Heart left ventricle (tissue), 16 donors: ENCODE data around the gene SORBS1. TPM values are rescaled to one million over a fixed set of nuclear protein-coding genes. Genes with fewer than 3 reads are reported as not detected.

Experiments
- ATAC-seq, 4 donors: fragments of 200-7000 bp; cut with Tn5 transposase; one replicate each; pipeline ENCODE4 v1.9.1; 2020 to 2022; ENCODE audit warnings: moderate library complexity in 4 of 4, mild to moderate bottlenecking in 3 of 4, moderate number of reproducible peaks in 1 of 4
- DNase-seq, 5 donors: peaks; one replicate each; pipeline ENCODE4 v3.0.0-alpha.2; 2020
- H3K27ac ChIP-seq, 12 donors: fragments of 200-600 bp; sonication (generic) in 4 of 12; one replicate each; pipeline versions ENCODE4 v1.5.0 to v1.8.0; 2016 to 2022; ENCODE audit warnings: mild to moderate bottlenecking in 2 of 12
- H3K27me3 ChIP-seq, 9 donors: fragments of 200-600 bp; sonication (generic) in 2 of 9; one replicate each; pipeline versions ENCODE4 v1.5.1 to v1.8.0; 2016 to 2022; ENCODE audit warnings: mild to moderate bottlenecking in 3 of 9
- H3K36me3 ChIP-seq, 9 donors: fragments of 200-600 bp; sonication (generic) in 2 of 9; one replicate each; pipeline versions ENCODE4 v1.5.0 to v1.8.0; 2018 to 2022; ENCODE audit warnings: mild to moderate bottlenecking in 2 of 9
- H3K4me1 ChIP-seq, 12 donors: fragments of 200-600 bp; sonication (generic) in 4 of 12; one replicate each; pipeline versions ENCODE4 v1.5.0 to v1.8.0; 2016 to 2022; ENCODE audit warnings: mild to moderate bottlenecking in 3 of 12
- H3K4me3 ChIP-seq, 12 donors: fragments of 200-600 bp; sonication (generic) in 4 of 12; one replicate each; pipeline versions ENCODE4 v1.5.0 to v1.8.0; 2017 to 2022; ENCODE audit warnings: mild to moderate bottlenecking in 9 of 12, moderate library complexity in 4 of 12
- H3K9me3 ChIP-seq, 12 donors: fragments of 200-600 bp; sonication (generic) in 4 of 12; one replicate each; pipeline versions ENCODE4 v1.5.0 to v1.8.0; 2016 to 2022; ENCODE audit warnings: mild to moderate bottlenecking in 1 of 12
- CTCF ChIP-seq, 12 donors: fragments of 200-600 bp; sonication (generic) in 4 of 12; IDR thresholded peaks; one replicate each; pipeline versions ENCODE4 v1.5.0 to v1.8.0; 2018 to 2022; ENCODE audit warnings: antibody characterized with exemption in 12 of 12, mild to moderate bottlenecking in 5 of 12
- POLR2A ChIP-seq, 2 donors: fragments of 450-650 bp; IDR thresholded peaks; one replicate each; pipeline ENCODE4 v1.6.1; 2017; ENCODE audit warnings: antibody characterized with exemption in 2 of 2, mild to moderate bottlenecking in 2 of 2, moderate library complexity in 2 of 2
- WGBS, 4 donors: extraction: QIAGEN DNeasy Blood & Tissue Kit in 2 of 4; methylation state at CpG; one replicate each; pipeline versions ENCODE4 v1.1.5 to v1.1.7; 2013 to 2018; 5-methylcytosine and 5-hydroxymethylcytosine counted together
- intact Hi-C, 10 donors: fragments of 100-400 bp; cut with DNase I; formaldehyde crosslinking; loops; one replicate each; pipeline versions ENCODE4 v1.11.1 to v1.14.2; 2022
- polyA plus RNA-seq, 2 donors: library from polyadenylated mRNA; stranded (reverse); fragments of 200-250 nt; gene quantifications; one replicate each; pipeline ENCODE4 v1.2.3, GENCODE V29; 2013
- total RNA-seq, 9 donors: library from RNA; depleted of rRNA in 2 of 9; stranded (reverse); fragments of >200 nt in 2 of 9; fragmentation: NEBNext Ultra II Directional in 3 of 9; extraction: Animal tissue kit (Norgen Biotek cat#: 25700) in 3 of 9; gene quantifications; one replicate each; pipeline versions ENCODE4 v1.1.0 to v1.2.4, GENCODE V29; 2016 to 2023
- donor health status: ischemic (EF 13 %, LVEDD 7.1; RV severe dilation, severe dysfunction).
- donor health status: healthy with polysubstance abuse.
- donor health status: DM: no; HTN: yes; CAD: no.
- donor health status: DM: no; HTN: no; CAD: no.
- donor health status: ischemic (EF 25% LVEDD 6.9; RV normal size, moderate dysfunction).
- donor health status: ischemic (EF 25% LVEDD 5.7; RV mildly dilated, moderate dysfunction).
- donor health status: healthy.
- donor health status: DM: yes; HTN: yes; CAD: no.
- donor health status: ischemic (EF 35%, LVEDD 5.7; RV mildly dilated, moderate dysfunction).
- donor health status: nonischemic (EF 11% LVEDD 7.7; RV severe dilation, severe dysfunction).
- donor health status: DM: yes; HTN: yes; CAD: no.
- donor health status: PGD.
- donor health status: ischemic (EF 29% LVEDD 5.4; RV normal size, mild dysfunction).
- donor health status: nonischemic (EF 23%, LVEDD 6.1; RV moderate dilation, normal function).

SORBS1 gene
- total and polyA plus RNA-seq, 11 donors, result 355 to 1,440 (median 886) TPM

- Histone ChIP-seq H3K9me3 (no peaks in the 10 kb centered on the region), H3K27me3 (no peaks in the 10 kb centered on the region), H3K27ac (peak overlapping the region in 7 of 12 donors; percentile 10 to 91 (median 23)), H3K4me1 (peaks cover 0 to 91% (median 53%) of the 10 kb centered on the region in 12 donors), H3K36me3 (no peaks in the 10 kb centered on the region), H3K4me3 (no peak overlapping the region)
- ATAC-seq (no peak), DNase-seq (no peak)
- WGBS, 4 donors, result 87 to 91% (median 88%) methylated on average over 7 of the region's 7 CpGs
- TF ChIP-seq CTCF (IDR thresholded peaks at IDR 0.05), result no peak
- no peak for TF ChIP-seq POLR2A (IDR thresholded peaks at IDR 0.05)
- intact Hi-C loops, result no loop called here
These were observed 36.7 kb downstream of the SORBS1 start for GRCh38 chr10:95524358-95525032.

- no peak for DNase-seq
- peaks cover 0 to 93% (median 55%) of the 10 kb centered on the region in 12 donors for H3K4me1 ChIP-seq
- intact Hi-C loops, result no loop called here
- no peaks in the 10 kb centered on the region for H3K27me3 ChIP-seq
- H3K4me3 ChIP-seq, result no peak overlapping the region
- no peaks in the 10 kb centered on the region for H3K36me3 ChIP-seq
- H3K9me3 ChIP-seq, result no peaks in the 10 kb centered on the region
- ATAC-seq, result no peak
- WGBS, 4 donors, result 88 to 90% (median 90%) methylated on average over 2 of the region's 2 CpGs
- peak overlapping the region in 8 of 12 donors; percentile 17 to 91 (median 62) for H3K27ac ChIP-seq
- TF ChIP-seq CTCF (IDR thresholded peaks at IDR 0.05), result no peak
- no peak for TF ChIP-seq POLR2A (IDR thresholded peaks at IDR 0.05)
These were observed 39.1 kb downstream of the SORBS1 start for GRCh38 chr10:95522117-95522516.

GRCh38 chr10:95520617-95521016, 40.6 kb downstream of the SORBS1 start:
- WGBS, 4 donors, result 90 to 98% (median 96%) methylated on average over 1 of the region's 1 CpG

More at GRCh38 chr10:95520617-95521016, 40.6 kb downstream of the SORBS1 start:
- no peak overlapping the region for H3K4me3 ChIP-seq
- H3K9me3 ChIP-seq, result no peaks in the 10 kb centered on the region
- TF ChIP-seq CTCF (IDR thresholded peaks at IDR 0.05), result no peak
- intact Hi-C loops, result no loop called here
- H3K27me3 ChIP-seq, result no peaks in the 10 kb centered on the region
- H3K36me3 ChIP-seq, result no peaks in the 10 kb centered on the region
- H3K27ac ChIP-seq, result peak overlapping the region in 8 of 12 donors; percentile 6 to 91 (median 73)
- peaks cover 4 to 93% (median 61%) of the 10 kb centered on the region in 12 donors for H3K4me1 ChIP-seq
- DNase-seq (no peak), ATAC-seq (no peak)
